ENCODE measurements around the gene SPEG.

DNA sequence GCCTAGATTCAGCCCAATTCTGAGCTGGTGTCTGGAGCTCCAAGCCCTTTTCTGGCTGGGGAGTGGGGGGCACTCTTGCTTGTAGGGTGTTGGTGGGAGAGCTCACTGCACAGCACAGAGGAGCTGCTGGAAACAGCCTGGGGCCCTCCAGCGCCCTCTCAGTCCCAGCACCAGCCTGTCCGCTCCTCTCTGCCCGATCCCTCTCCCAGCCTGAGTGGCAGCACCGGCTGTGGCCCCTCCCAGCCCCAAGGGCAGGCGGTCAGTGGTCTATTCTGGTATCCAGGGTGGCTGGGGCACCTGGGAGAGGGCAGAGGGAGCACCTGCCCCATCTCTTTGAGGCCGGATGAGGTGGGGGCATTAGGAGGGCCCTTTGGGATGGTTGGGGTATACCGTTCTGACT, 29.7 kb upstream of the SPEG start:
- TF ChIP-seq CTCF (conservative IDR thresholded peaks at IDR 0.05; ENCODE audit: low read length) = no peak
- no peak for TF ChIP-seq EZH2phosphoT487 (IDR thresholded peaks at IDR 0.05; ENCODE audit: borderline replicate concordance, low read depth, low read length)
